Parathyroid adenoma (tissue), 2 donors: ENCODE data around the gene CHST8.
"Not testable (repeated sequence)": the region's sequence is repeated elsewhere in the genome, so short reads cannot be mapped to it uniquely, and the experiment has no call there.

Experiments
- H2AFZ ChIP-seq: fragments of 300-600 bp; sonication (generic); one replicate; pipeline ENCODE4 v1.7.0; 2017; ENCODE audit warnings: antibody characterized with exemption, mild to moderate bottlenecking
- H3K27ac ChIP-seq: fragments of 300-600 bp; sonication (generic); one replicate; pipeline ENCODE4 v1.7.0; 2017
- H3K27me3 ChIP-seq: fragments of 300-600 bp; sonication (generic); one replicate; pipeline ENCODE4 v1.7.0; 2017; ENCODE audit warnings: low read length; ENCODE audit not compliant: control insufficient read depth, insufficient read depth
- H3K36me3 ChIP-seq: fragments of 300-600 bp; sonication (generic); one replicate; pipeline ENCODE4 v1.7.0; 2017; ENCODE audit warnings: low read length; ENCODE audit not compliant: control insufficient read depth, insufficient read depth
- H3K4me1 ChIP-seq: fragments of 300-600 bp; sonication (generic); one replicate; pipeline ENCODE4 v1.7.0; 2017; ENCODE audit warnings: control low read depth
- H3K4me2 ChIP-seq: fragments of 300-600 bp; sonication (generic); one replicate; pipeline ENCODE4 v1.7.0; 2017; ENCODE audit warnings: low read length
- H3K4me3 ChIP-seq: fragments of 300-600 bp; sonication (generic); one replicate; pipeline ENCODE4 v1.7.0; 2017; ENCODE audit warnings: low read depth, low read length
- H3K79me2 ChIP-seq: fragments of 300-600 bp; sonication (generic); one replicate; pipeline ENCODE4 v1.7.0; 2017; ENCODE audit warnings: control low read depth
- H3K9ac ChIP-seq: fragments of 300-600 bp; sonication (generic); one replicate; pipeline ENCODE4 v1.7.0; 2017; ENCODE audit warnings: mild to moderate bottlenecking
- H3K9me3 ChIP-seq: fragments of 300-600 bp; sonication (generic); one replicate; pipeline ENCODE4 v1.7.0; 2017; ENCODE audit warnings: low read length; ENCODE audit not compliant: control insufficient read depth
- TF ChIP-seq, protein P1 (sequence below): fragments of 300-600 bp; sonication (generic); IDR thresholded peaks from one replicate; pipeline ENCODE4 v1.7.0; 2017; ENCODE audit warnings: antibody characterized with exemption, mild to moderate bottlenecking
- donor health status: primary hyperparathyroidism.

CHST8 gene

DNA sequence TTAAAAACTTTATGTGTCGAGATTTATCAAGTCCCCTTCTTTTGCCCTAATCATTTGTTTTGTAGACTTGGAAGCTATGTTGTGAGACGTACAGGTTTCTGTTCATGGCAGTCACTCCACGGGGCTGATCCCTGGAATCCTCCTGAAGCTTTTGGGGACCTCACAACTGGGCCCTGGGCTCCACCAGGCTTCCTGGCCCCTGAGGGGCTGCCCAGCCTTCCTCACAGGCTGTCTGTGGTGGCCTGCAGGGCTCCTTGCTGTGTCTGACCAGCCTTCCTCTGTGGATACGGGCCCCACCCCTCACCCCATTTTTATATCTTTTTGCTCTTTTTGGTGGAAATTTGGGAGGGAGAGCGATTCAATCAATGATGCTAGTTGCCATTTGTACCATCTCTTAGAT lies 38.1 kb downstream of the CHST8 start:
- H3K27ac ChIP-seq: no peak overlapping the region
- H3K4me2 ChIP-seq: no peak overlapping the region
- no peaks in the 10 kb centered on the region for H3K27me3 ChIP-seq
- H3K9me3 ChIP-seq: no peaks in the 10 kb centered on the region
- H3K4me3 ChIP-seq: no peak overlapping the region
- TF ChIP-seq, protein P1, sequence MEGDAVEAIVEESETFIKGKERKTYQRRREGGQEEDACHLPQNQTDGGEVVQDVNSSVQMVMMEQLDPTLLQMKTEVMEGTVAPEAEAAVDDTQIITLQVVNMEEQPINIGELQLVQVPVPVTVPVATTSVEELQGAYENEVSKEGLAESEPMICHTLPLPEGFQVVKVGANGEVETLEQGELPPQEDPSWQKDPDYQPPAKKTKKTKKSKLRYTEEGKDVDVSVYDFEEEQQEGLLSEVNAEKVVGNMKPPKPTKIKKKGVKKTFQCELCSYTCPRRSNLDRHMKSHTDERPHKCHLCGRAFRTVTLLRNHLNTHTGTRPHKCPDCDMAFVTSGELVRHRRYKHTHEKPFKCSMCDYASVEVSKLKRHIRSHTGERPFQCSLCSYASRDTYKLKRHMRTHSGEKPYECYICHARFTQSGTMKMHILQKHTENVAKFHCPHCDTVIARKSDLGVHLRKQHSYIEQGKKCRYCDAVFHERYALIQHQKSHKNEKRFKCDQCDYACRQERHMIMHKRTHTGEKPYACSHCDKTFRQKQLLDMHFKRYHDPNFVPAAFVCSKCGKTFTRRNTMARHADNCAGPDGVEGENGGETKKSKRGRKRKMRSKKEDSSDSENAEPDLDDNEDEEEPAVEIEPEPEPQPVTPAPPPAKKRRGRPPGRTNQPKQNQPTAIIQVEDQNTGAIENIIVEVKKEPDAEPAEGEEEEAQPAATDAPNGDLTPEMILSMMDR: no peak
- no peaks in the 10 kb centered on the region for H3K36me3 ChIP-seq
- no peak overlapping the region for H2AFZ ChIP-seq
- H3K79me2 ChIP-seq: no peaks in the 10 kb centered on the region
- H3K9ac ChIP-seq: no peak overlapping the region
- no peaks in the 10 kb centered on the region for H3K4me1 ChIP-seq

DNA sequence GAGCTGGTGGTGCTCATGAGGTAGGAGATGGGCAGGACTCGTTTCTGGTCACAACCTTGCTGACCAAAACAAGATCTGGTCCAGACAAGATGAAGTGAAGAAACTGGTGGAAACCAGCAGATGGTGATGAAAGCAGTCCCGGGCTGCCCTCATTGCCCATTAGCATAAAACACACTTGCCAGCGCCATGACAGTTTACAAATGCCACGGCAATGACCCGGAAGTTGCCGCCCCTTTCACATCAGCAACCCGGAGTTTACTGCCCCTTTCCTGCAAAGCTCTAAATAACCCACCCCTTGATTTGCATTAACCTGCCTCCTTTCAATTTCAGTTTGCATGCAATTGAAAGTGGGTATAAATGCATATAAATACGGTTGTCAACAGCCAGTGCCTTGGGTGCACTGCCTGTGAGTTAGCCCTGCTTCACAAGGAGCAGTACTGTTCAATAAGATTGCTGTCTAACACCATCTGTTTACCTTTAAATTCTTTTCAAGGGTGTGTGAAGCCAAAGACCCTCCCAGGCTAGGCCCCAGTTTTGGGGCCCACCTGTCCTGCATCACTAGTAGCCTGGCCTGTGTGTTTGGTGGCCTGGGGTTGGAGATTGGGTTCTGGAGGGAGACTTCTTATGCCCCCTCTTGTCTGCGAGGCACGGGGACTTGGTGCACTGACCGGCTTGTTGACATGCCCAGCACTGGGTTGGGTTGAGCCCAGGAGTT lies 38.8 kb downstream of the CHST8 start:
- no peaks in the 10 kb centered on the region for H3K79me2 ChIP-seq
- H3K27me3 ChIP-seq: no peaks in the 10 kb centered on the region
- no peaks in the 10 kb centered on the region for H3K36me3 ChIP-seq
- no peak overlapping the region for H2AFZ ChIP-seq
- no peak overlapping the region for H3K4me3 ChIP-seq
- TF ChIP-seq, protein P1: no peak
- H3K4me1 ChIP-seq: no peaks in the 10 kb centered on the region
- H3K4me2 ChIP-seq: no peak overlapping the region
- no peaks in the 10 kb centered on the region for H3K9me3 ChIP-seq
- no peak overlapping the region for H3K9ac ChIP-seq
- H3K27ac ChIP-seq: no peak overlapping the region

DNA sequence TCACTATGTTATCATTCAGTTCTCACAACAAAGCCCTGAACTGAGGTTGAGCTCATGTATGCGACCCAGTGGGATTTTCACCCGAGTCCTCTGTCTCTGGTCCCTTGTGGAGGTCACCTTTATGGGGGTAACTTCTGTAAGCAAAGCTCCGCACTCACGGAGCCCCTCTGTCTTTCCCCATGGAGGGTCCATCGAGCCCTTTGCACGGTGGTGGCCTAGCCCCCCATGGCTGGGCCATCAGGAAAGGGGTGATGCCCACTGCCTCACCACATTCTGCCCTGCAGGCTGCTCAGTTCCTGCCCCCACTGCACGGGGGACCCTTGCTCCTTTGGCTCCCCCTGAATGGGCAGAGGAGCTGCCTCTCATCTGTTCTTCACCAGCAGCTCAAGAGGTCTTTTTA lies 39.6 kb downstream of the CHST8 start:
- TF ChIP-seq, protein P1: no peak
- no peaks in the 10 kb centered on the region for H3K36me3 ChIP-seq

DNA sequence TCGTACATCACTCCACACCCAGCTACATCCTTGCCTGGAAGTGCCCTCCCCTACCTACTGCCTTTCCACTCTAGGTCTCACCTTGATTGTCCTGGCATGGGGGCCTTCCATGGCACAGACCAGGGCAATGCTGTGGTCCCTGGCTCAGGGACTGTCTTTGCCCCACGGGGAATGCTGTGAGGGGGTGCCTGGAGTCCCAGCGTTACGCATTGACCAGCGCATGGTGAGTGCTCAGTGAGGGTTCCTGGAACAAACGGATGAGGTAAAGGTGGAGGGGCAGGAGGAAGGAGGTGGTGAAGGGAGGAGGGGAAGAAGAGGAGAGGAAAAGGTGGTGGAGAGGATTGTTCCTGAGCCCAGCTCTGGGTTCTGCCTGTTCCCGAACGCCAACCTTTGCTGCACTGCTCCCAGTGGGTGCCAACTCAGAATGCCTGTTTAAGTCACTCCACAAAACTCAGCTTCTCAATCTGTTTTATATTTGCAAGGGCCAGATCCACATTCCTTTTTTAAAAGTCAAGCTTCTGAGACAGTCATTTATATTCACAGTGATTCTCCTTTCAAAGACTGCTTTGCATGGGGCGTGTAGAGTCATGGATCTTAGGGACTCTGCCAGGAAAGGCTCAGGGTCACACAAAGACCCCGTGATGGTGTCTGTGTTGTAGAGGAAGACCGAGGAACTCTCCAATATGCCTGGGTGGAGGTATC lies 40.8 kb downstream of the CHST8 start:
- H3K4me2 ChIP-seq: no peak overlapping the region
- H3K79me2 ChIP-seq: no peaks in the 10 kb centered on the region
- TF ChIP-seq, protein P1: no peak
- H3K27me3 ChIP-seq: no peaks in the 10 kb centered on the region
- no peak overlapping the region for H3K27ac ChIP-seq
- H3K36me3 ChIP-seq: no peaks in the 10 kb centered on the region
- H3K9ac ChIP-seq: no peak overlapping the region
- no peak overlapping the region for H3K4me3 ChIP-seq
- H3K4me1 ChIP-seq: no peaks in the 10 kb centered on the region
- H3K9me3 ChIP-seq: no peaks in the 10 kb centered on the region
- H2AFZ ChIP-seq: no peak overlapping the region

More for the DNA sequence above, 39.6 kb downstream of the CHST8 start:
- no peak overlapping the region for H3K4me3 ChIP-seq
- no peak overlapping the region for H3K4me2 ChIP-seq
- H3K4me1 ChIP-seq: no peaks in the 10 kb centered on the region
- H3K27me3 ChIP-seq: no peaks in the 10 kb centered on the region
- H3K9ac ChIP-seq: no peak overlapping the region
- H3K79me2 ChIP-seq: no peaks in the 10 kb centered on the region
- no peaks in the 10 kb centered on the region for H3K9me3 ChIP-seq
- no peak overlapping the region for H2AFZ ChIP-seq
- H3K27ac ChIP-seq: no peak overlapping the region

DNA sequence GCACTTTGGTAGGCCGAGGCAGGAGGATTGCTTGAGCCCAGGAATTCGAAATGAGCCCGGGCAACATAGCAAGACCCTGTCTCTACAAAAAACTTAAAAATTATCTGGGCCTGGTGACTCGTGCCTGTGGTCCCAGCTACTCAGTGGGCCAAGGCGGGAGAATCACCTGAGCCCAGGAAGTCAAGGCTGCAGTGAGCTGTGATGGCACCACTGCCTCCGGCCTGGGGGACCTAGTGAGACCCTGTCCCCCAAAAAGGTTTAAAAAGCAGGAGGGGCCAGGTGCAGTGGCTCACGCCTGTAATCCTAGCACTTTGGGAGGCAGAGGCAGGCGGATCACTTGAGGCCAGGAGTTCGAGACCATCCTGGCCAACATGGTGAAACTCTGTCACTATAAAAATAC lies 41.6 kb downstream of the CHST8 start:
- not testable (repeated sequence) for H3K9ac ChIP-seq, H3K4me2 ChIP-seq, H3K27ac ChIP-seq, H3K27me3 ChIP-seq, H3K4me1 ChIP-seq, H3K36me3 ChIP-seq, H3K9me3 ChIP-seq, H3K4me3 ChIP-seq, H3K79me2 ChIP-seq, H2AFZ ChIP-seq
